B cell (primary cell): Measurements from ENCODE around the gene NR1H3.

Experiments used
- EZH2 ChIP-seq: IDR thresholded peaks from 2 replicates; pipeline ENCODE4 v1.6.1; 2012; ENCODE audit warnings: borderline replicate concordance, low read depth, mild to moderate bottlenecking, moderate library complexity, low read length; ENCODE audit not compliant: insufficient read depth, poor library complexity, severe bottlenecking
- TF ChIP-seq, protein P1 (sequence below): fragments of 200-600 bp; IDR thresholded peaks from one replicate; pipeline ENCODE4 v1.8.0; 2022; ENCODE audit warnings: antibody characterized with exemption, mild to moderate bottlenecking

GRCh38 chr11:47318166-47318565 lies 60.4 kb downstream of the NR1H3 start:
- no peak for TF ChIP-seq EZH2
- TF ChIP-seq, protein P1, sequence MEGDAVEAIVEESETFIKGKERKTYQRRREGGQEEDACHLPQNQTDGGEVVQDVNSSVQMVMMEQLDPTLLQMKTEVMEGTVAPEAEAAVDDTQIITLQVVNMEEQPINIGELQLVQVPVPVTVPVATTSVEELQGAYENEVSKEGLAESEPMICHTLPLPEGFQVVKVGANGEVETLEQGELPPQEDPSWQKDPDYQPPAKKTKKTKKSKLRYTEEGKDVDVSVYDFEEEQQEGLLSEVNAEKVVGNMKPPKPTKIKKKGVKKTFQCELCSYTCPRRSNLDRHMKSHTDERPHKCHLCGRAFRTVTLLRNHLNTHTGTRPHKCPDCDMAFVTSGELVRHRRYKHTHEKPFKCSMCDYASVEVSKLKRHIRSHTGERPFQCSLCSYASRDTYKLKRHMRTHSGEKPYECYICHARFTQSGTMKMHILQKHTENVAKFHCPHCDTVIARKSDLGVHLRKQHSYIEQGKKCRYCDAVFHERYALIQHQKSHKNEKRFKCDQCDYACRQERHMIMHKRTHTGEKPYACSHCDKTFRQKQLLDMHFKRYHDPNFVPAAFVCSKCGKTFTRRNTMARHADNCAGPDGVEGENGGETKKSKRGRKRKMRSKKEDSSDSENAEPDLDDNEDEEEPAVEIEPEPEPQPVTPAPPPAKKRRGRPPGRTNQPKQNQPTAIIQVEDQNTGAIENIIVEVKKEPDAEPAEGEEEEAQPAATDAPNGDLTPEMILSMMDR = no peak
